ENCODE results near the gene ABCC1. TPM values are rescaled to one million over a fixed set of nuclear protein-coding genes. Genes with fewer than 3 reads are reported as not detected.
A peak's percentile ranks its signal among the peaks of the same experiment; 100 is the strongest.
"Not testable (repeated sequence)": the region's sequence is repeated elsewhere in the genome, so short reads cannot be mapped to it uniquely, and the experiment has no call there.

The ABCC1 gene
- total RNA-seq, 1 donor from 2014 or later = 18.1 TPM

GRCh38 chr16:16096121-16096857 is 146.9 kb downstream of the ABCC1 start:
- peak; percentile 52 for TF ChIP-seq CTCF (conservative IDR thresholded peaks at IDR 0.05; ENCODE audit: low read depth, low read length)
- H3K4me3 ChIP-seq (ENCODE audit: low read depth, low read length) = no peak overlapping the region
- no peak for DNase-seq (ENCODE audit: low read depth)

DNA sequence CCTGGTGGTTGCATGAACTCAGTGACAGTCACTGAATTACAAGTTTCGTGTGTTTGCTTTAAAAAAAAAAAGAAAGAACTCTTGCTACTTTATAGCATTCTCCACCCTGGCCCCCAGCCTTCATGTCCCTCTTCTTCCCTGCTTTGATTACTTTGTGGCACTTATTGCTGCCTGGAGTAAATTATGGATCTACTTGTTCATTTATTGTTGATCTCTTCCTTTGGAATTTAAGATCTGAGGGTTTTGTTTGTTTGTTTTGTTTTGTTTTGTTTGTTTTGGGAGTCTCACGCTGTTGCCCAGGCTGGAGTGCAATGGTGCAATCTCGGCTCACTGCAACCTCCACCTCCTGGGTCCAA is 147.4 kb downstream of the ABCC1 start:
- no peak for DNase-seq (ENCODE audit: low read depth)
- no peak for TF ChIP-seq CTCF (conservative IDR thresholded peaks at IDR 0.05; ENCODE audit: low read depth, low read length)
- no peak overlapping the region for H3K4me3 ChIP-seq (ENCODE audit: low read depth, low read length)

- no peak for DNase-seq (ENCODE audit: low read depth)
- no peak for TF ChIP-seq CTCF (conservative IDR thresholded peaks at IDR 0.05; ENCODE audit: low read depth, low read length)
- no peak overlapping the region for H3K4me3 ChIP-seq (ENCODE audit: low read depth, low read length)
Measured at GRCh38 chr16:16099320-16099719, 149.9 kb downstream of the ABCC1 start.

DNA sequence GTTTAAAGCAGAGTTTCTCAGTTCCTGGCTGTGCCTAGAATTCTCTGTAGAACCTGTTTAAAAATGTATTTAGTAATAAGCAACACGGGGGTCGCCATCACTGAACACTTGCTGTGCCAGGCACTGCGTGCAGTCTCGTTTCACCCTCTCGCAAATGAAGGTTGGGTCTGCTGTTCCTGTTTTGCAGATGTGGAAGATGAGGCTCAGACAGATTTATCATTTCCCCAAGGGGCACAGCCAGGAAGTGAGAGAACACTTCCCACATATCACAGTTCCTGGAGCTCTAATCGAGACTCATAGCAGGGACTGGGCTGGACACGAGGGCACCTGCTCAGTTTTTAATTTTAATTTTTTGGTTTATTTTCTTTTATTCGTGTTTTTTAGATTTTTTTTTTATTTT is 151.2 kb downstream of the ABCC1 start:
- no peak overlapping the region for H3K4me3 ChIP-seq (ENCODE audit: low read depth, low read length)
- no peak for TF ChIP-seq CTCF (conservative IDR thresholded peaks at IDR 0.05; ENCODE audit: low read depth, low read length)
- no peak for DNase-seq (ENCODE audit: low read depth)

DNA sequence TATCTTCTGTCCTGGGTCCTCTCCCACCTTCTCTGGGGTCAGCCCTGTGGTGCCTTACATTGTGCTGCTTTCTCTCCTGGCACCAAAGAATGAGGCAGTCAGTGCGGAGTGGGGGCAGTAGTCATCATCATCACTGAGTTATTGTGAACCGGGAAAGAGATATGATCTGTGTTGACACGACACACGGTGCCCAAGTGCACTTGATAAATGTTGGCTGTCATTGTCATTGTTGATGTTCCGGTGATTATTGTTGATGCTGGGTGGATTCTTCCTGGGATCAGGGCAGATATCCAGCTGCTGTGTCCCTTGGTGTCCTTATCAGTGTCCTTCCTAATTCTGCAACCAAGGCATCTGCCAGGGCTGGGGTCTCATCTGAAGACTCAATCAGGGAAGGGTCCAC is 152.2 kb downstream of the ABCC1 start:
- no peak for TF ChIP-seq CTCF (conservative IDR thresholded peaks at IDR 0.05; ENCODE audit: low read depth, low read length)
- no peak overlapping the region for H3K4me3 ChIP-seq (ENCODE audit: low read depth, low read length)
- DNase-seq (ENCODE audit: low read depth) = no peak

DNA sequence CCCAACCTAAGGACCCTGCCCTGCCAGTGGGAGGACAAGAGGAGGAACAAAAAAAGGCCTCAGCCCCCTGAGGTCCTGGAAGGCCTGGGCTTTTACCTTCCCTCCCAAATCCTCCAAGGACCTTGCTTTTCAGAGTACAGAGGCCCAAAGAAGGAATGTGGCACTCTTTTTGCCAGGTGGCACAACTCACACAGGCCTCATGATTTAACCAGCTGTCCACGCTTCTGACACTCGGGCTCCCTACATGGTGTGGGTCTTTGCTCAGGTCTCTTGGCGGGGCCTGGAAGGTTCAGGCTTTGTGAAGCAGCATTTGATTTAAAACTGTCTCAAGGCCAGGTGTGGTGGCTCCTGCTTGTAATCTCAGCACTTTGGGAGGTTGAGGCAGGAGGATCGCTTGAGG is 153.3 kb downstream of the ABCC1 start:
- TF ChIP-seq CTCF (conservative IDR thresholded peaks at IDR 0.05; ENCODE audit: low read depth, low read length) = no peak
- H3K4me3 ChIP-seq (ENCODE audit: low read depth, low read length) = no peak overlapping the region
- no peak for DNase-seq (ENCODE audit: low read depth)

GRCh38 chr16:16104132-16104803 is 154.9 kb downstream of the ABCC1 start:
- H3K4me3 ChIP-seq (ENCODE audit: low read depth, low read length); DNase-seq (ENCODE audit: low read depth): not testable (repeated sequence)

GRCh38 chr16:16104804-16105141 is 155.4 kb downstream of the ABCC1 start:
- not testable (repeated sequence) for H3K4me3 ChIP-seq (ENCODE audit: low read depth, low read length); DNase-seq (ENCODE audit: low read depth)

Data from epithelial cell of proximal tubule (primary cell).